HCT116 (cell line): ENCODE measurements around the gene ARSG. TPM values are rescaled to one million over a fixed set of nuclear protein-coding genes. Genes with fewer than 3 reads are reported as not detected.

Experiments used
- ATAC-seq: fragments of 200-7000 bp; cut with Tn5 transposase; 2 replicates; pipeline ENCODE4 v1.9.1; 2020; ENCODE audit warnings: mild to moderate bottlenecking, moderate library complexity
- BruUV-seq: library from RNA; stranded (reverse); fragments of 400-500 nt; replicated peaks from 2 replicates; lab custom pipeline; 2021; lab: Mats Ljungman, UMichigan
- CTCF ChIA-PET: fragments of 300-600 bp; sonication (Branson Sonifier 250); formaldehyde crosslinking; loops from one replicate; lab custom pipeline; 2021; ENCODE audit warnings: antibody characterized with exemption; lab: Charles Lee
- POLR2A ChIA-PET: fragments of 300-600, 350-600 bp; sonication (Branson Sonifier 250); formaldehyde crosslinking; loops from one replicate; lab custom pipeline; 2021; ENCODE audit warnings: antibody characterized with exemption; lab: Charles Lee
- RAD21 ChIA-PET, 2 experiments: fragments of 300-600 bp; sonication (Branson Sonifier 250); formaldehyde crosslinking; loops; one replicate each; lab custom pipeline; 2023; ENCODE audit warnings: low total read pairs in 2 of 2; ENCODE audit not compliant: uncharacterized antibody in 2 of 2, unreplicated experiment in 2 of 2, low non-redundant PET in 1 of 2; lab: Charles Lee
- DNase-seq: peaks from one replicate; pipeline ENCODE4 v3.0.0-alpha.2; 2010; ENCODE audit warnings: low read depth, low spot score
- H2AFZ ChIP-seq: fragments of 200-600 bp; shearing (Covaris generic), sonication (generic); 2 replicates; pipeline ENCODE4 v1.6.1; 2017; ENCODE audit warnings: low read depth, mixed run types, mixed read lengths, antibody characterized with exemption, low read length; ENCODE audit not compliant: poor library complexity, severe bottlenecking
- H3K27ac ChIP-seq: 2 replicates; pipeline ENCODE4 v1.5.1; 2012; ENCODE audit warnings: low read depth, low read length
- H3K27me3 ChIP-seq: fragments of 200-600 bp; sonication (generic); 2 replicates; pipeline ENCODE4 v1.6.1; 2016; ENCODE audit warnings: mixed run types, low read length, mixed read lengths; ENCODE audit not compliant: insufficient read depth
- H3K36me3 ChIP-seq, 2 experiments: fragments of 200-500 bp in 1 of 2; fragments of 200-600 bp in 1 of 2; sonication (Bioruptor generic) in 1 of 2; sonication (generic) in 1 of 2; 2 replicates each; pipeline versions ENCODE4 v1.5.1 to v1.6.1; 2014 to 2016; ENCODE audit warnings: low read length in 2 of 2, inconsistent platforms in 1 of 2, mixed read lengths in 1 of 2, mixed run types in 1 of 2; ENCODE audit not compliant: insufficient read depth in 2 of 2, control insufficient read depth in 1 of 2
- H3K4me1 ChIP-seq, 2 experiments: fragments of 200-600 bp in 1 of 2; sonication (generic) in 1 of 2; 2 replicates each; pipeline versions ENCODE4 v1.5.1 to v1.6.1; 2012 to 2017; ENCODE audit warnings: low read length in 2 of 2, inconsistent platforms in 1 of 2, mild to moderate bottlenecking in 1 of 2, mixed read lengths in 1 of 2, mixed run types in 1 of 2, moderate library complexity in 1 of 2; ENCODE audit not compliant: insufficient read depth in 2 of 2, control insufficient read depth in 1 of 2
- H3K4me2 ChIP-seq: fragments of 200-600 bp; sonication (generic); 2 replicates; pipeline ENCODE4 v1.6.1; 2017; ENCODE audit warnings: mixed run types, low read length, mixed read lengths
- H3K4me3 ChIP-seq, 2 experiments: fragments of 200-600 bp in 1 of 2; sonication (generic) in 1 of 2; replicated peaks in 1 of 2; 2 replicates each; pipeline ENCODE4 v1.5.1; 2011 to 2016; ENCODE audit warnings: low read length in 2 of 2, control low read depth in 1 of 2, low read depth in 1 of 2, mild to moderate bottlenecking in 1 of 2, mixed read lengths in 1 of 2, mixed run types in 1 of 2
- H3K79me2 ChIP-seq: fragments of 200-600 bp; sonication (generic); 2 replicates; pipeline ENCODE4 v1.6.1; 2017; ENCODE audit warnings: mild to moderate bottlenecking, mixed run types, low read length, moderate library complexity, mixed read lengths; ENCODE audit not compliant: insufficient read depth
- H3K9ac ChIP-seq: fragments of 200-600 bp; sonication (generic); 2 replicates; pipeline ENCODE4 v1.6.1; 2016; ENCODE audit warnings: low read length, mixed read lengths
- H3K9me2 ChIP-seq: fragments of 200-600 bp; sonication (generic), shearing (Covaris generic); 2 replicates; pipeline ENCODE4 v1.6.1; 2017; ENCODE audit warnings: mixed run types, mild to moderate bottlenecking, moderate library complexity; ENCODE audit not compliant: insufficient read depth
- H3K9me3 ChIP-seq, 2 experiments: fragments of 200-500 bp in 1 of 2; fragments of 200-600 bp in 1 of 2; sonication (Bioruptor generic) in 1 of 2; sonication (generic) in 1 of 2; 2 replicates each; pipeline ENCODE4 v1.6.1; 2014 to 2017; ENCODE audit warnings: low read length in 2 of 2, mixed read lengths in 2 of 2, inconsistent platforms in 1 of 2, low read depth in 1 of 2, mild to moderate bottlenecking in 1 of 2, mixed run types in 1 of 2, moderate library complexity in 1 of 2; ENCODE audit not compliant: control insufficient read depth in 1 of 2, insufficient read depth in 1 of 2
- H4K20me1 ChIP-seq: fragments of 200-600 bp; sonication (generic), shearing (Covaris generic); 2 replicates; pipeline ENCODE4 v1.6.1; 2017; ENCODE audit warnings: mixed run types, mild to moderate bottlenecking, moderate library complexity; ENCODE audit not compliant: insufficient read depth
- CTCF ChIP-seq, 3 experiments: fragments of 200-600 bp in 1 of 3; sonication (generic) in 1 of 3; IDR thresholded peaks in 2 of 3; conservative IDR thresholded peaks in 1 of 3; 2 replicates each; pipeline ENCODE4 v1.5.1; 2012 to 2017; ENCODE audit warnings: low read depth in 2 of 3, low read length in 2 of 3, antibody characterized with exemption in 1 of 3, borderline replicate concordance in 1 of 3, control low read depth in 1 of 3, mild to moderate bottlenecking in 1 of 3, mixed read lengths in 1 of 3, mixed run types in 1 of 3, moderate library complexity in 1 of 3; ENCODE audit not compliant: insufficient read depth in 1 of 3
- EGR1 ChIP-seq: IDR thresholded peaks from 2 replicates; pipeline ENCODE4 v1.6.1; 2012; ENCODE audit warnings: low read depth
- EZH2phosphoT487 ChIP-seq: fragments of 200-600 bp; IDR thresholded peaks from 2 replicates; pipeline ENCODE4 v1.6.1; 2018; ENCODE audit warnings: antibody characterized with exemption, borderline replicate concordance
- JUND ChIP-seq: IDR thresholded peaks from 2 replicates; pipeline ENCODE4 v1.6.1; 2012
- POLR2A ChIP-seq: IDR thresholded peaks from 2 replicates; pipeline ENCODE4 v1.7.0; 2011; ENCODE audit warnings: borderline replicate concordance; ENCODE audit not compliant: insufficient read depth, insufficient read length; ENCODE audit errors: extremely low read depth
- POLR2AphosphoS5 ChIP-seq: IDR thresholded peaks from 2 replicates; pipeline ENCODE4 v1.6.1; 2011; ENCODE audit warnings: mild to moderate bottlenecking, low read depth, low read length, moderate library complexity
- REST ChIP-seq: IDR thresholded peaks from 2 replicates; pipeline ENCODE4 v1.6.1; 2012; ENCODE audit warnings: low read depth
- SP1 ChIP-seq: IDR thresholded peaks from 2 replicates; pipeline ENCODE4 v1.6.1; 2012; ENCODE audit warnings: low read depth
- YY1 ChIP-seq: IDR thresholded peaks from 2 replicates; pipeline ENCODE4 v1.6.1; 2011; ENCODE audit warnings: low read length, low read depth, moderate library complexity, mild to moderate bottlenecking; ENCODE audit not compliant: insufficient replicate concordance; ENCODE audit errors: extremely low read depth
- ZNF274 ChIP-seq: fragments of 200-500 bp; sonication (Bioruptor generic); IDR thresholded peaks from 2 replicates; pipeline ENCODE4 v1.6.1; 2014; ENCODE audit warnings: mild to moderate bottlenecking, low read depth, low read length, inconsistent platforms
- intact Hi-C: fragments of 100-400 bp; cut with micrococcal nuclease; formaldehyde crosslinking; loops from 2 replicates; pipeline ENCODE4 v1.10.0; 2022
- total RNA-seq: library from RNA; stranded (reverse); gene quantifications from one replicate; pipeline ENCODE4 v1.2.1, GENCODE V29; 2021; ENCODE audit not compliant: unreplicated experiment

Gene ARSG
- total RNA-seq, 1 experiment from 2014 or later = 17.1 TPM

- RAD21 ChIA-PET = interaction anchor here in 1 of 2 experiments (0.7 kb wide), 1 partner anchor 42 kb away, joined by 3 read pairs; no protein-coding TSS in a partner anchor
- Histone ChIP-seq H3K4me1 (peaks cover 1 to 4% of the 10 kb centered on the region in 2 experiments), H3K9ac (no peak overlapping the region), H3K27ac (no peak overlapping the region), H3K4me3 (no peak overlapping the region), H3K36me3 (no peaks in the 10 kb centered on the region), H3K4me2 (no peak overlapping the region), H3K9me3 (no peaks in the 10 kb centered on the region), H2AFZ (no peak overlapping the region), H3K9me2 (no peaks in the 10 kb centered on the region), H4K20me1 (no peaks in the 10 kb centered on the region), H3K79me2 (no peaks in the 10 kb centered on the region), H3K27me3 (no peaks in the 10 kb centered on the region)
- intact Hi-C loops = no loop called here
- no TSS peak for BruUV-seq
- POLR2A ChIA-PET = no interaction called here
- ATAC-seq (no peak), DNase-seq (no peak)
- CTCF ChIA-PET = no interaction called here
- no peak for TF ChIP-seq CTCF (IDR thresholded peaks at IDR 0.05 in 2 of 3, conservative IDR thresholded peaks at IDR 0.05 in 1 of 3; ENCODE audit: borderline replicate concordance in 1 of 3, insufficient read depth in 1 of 3, low read depth in 2 of 3, low read length in 2 of 3)
These were observed 68.7 kb downstream of the ARSG start for GRCh38 chr17:68359791-68360535.

GRCh38 chr17:68365469-68365868, 74.2 kb downstream of the ARSG start:
- no TSS peak for BruUV-seq
- no peak overlapping the region for H3K27ac ChIP-seq
- no peak overlapping the region for H2AFZ ChIP-seq
- H3K36me3 ChIP-seq = no peaks in the 10 kb centered on the region
- ATAC-seq (no peak), DNase-seq (no peak)
- H3K4me3 ChIP-seq = no peak overlapping the region
- ChIA-PET CTCF (no interaction called here), POLR2A (interaction anchor here (0.6 kb wide), 1 partner anchor 120 kb away, joined by 3 read pairs; no protein-coding TSS in a partner anchor), RAD21 (no interaction called here)
- H3K9me3 ChIP-seq = no peaks in the 10 kb centered on the region
- H3K79me2 ChIP-seq = no peaks in the 10 kb centered on the region
- intact Hi-C loops = no loop called here
- H3K9me2 ChIP-seq = no peaks in the 10 kb centered on the region
- H3K27me3 ChIP-seq = no peaks in the 10 kb centered on the region
- no peak overlapping the region for H3K9ac ChIP-seq
- no peak overlapping the region for H3K4me2 ChIP-seq
- H3K4me1 ChIP-seq = peaks cover 0 to 8% of the 10 kb centered on the region in 2 experiments; a peak in 1 of 4 replicates
- H4K20me1 ChIP-seq = no peaks in the 10 kb centered on the region
- TF ChIP-seq POLR2A (no peak), JUND (no peak), YY1 (no peak), POLR2AphosphoS5 (no peak), EZH2phosphoT487 (no peak), ZNF274 (no peak), REST (no peak), CTCF (IDR thresholded peaks at IDR 0.05 in 2 of 3, conservative IDR thresholded peaks at IDR 0.05 in 1 of 3; ENCODE audit: borderline replicate concordance in 1 of 3, insufficient read depth in 1 of 3, low read depth in 2 of 3, low read length in 2 of 3) (no peak), SP1 (no peak), EGR1 (no peak)
